Esophagus squamous epithelium (tissue), 4 donors: Measurements from ENCODE around the gene PPID.

Source experiments
- CTCF ChIP-seq, 6 experiments: fragments of 450-650 bp in 4 of 6; fragments of 200-600 bp in 2 of 6; sonication (generic) in 2 of 6; IDR thresholded peaks; one replicate each; pipeline ENCODE4 v1.5.1; 2016 to 2019; ENCODE audit warnings: antibody characterized with exemption in 6 of 6, mild to moderate bottlenecking in 4 of 6, moderate library complexity in 4 of 6
- POLR2A ChIP-seq, 4 donors: fragments of 450-650 bp; IDR thresholded peaks; one replicate each; pipeline ENCODE4 v1.6.1; 2017; ENCODE audit warnings: antibody characterized with exemption in 4 of 4, mild to moderate bottlenecking in 4 of 4, moderate library complexity in 3 of 4

- no peak for TF ChIP-seq POLR2A (IDR thresholded peaks at IDR 0.05)
- TF ChIP-seq CTCF (IDR thresholded peaks at IDR 0.05): no peak
These were observed 44.3 kb upstream of the PPID start for GRCh38 chr4:158767451-158767850.
